Measurements from ENCODE around the gene GRM5. TPM values are rescaled to one million over a fixed set of nuclear protein-coding genes. Genes with fewer than 3 reads are reported as not detected.
"Not testable (repeated sequence)": the region's sequence is repeated elsewhere in the genome, so short reads cannot be mapped to it uniquely, and the experiment has no call there.

Gene GRM5
- total RNA-seq, 2 experiments from 2014 or later, result 0.02 TPM; not detected in 1

- H3K4me3 Mint-ChIP-seq, result no peak overlapping the region
- CTCF ChIA-PET, result interaction anchor here (1.6 kb wide), 1 partner anchor 12 kb away, joined by 4 read pairs; no protein-coding TSS in a partner anchor
- no peak overlapping the region for H3K27ac Mint-ChIP-seq
- no peak for DNase-seq
- intact Hi-C loops (cut with micrococcal nuclease), result no loop called here
- no peaks in the 10 kb centered on the region for H3K36me3 Mint-ChIP-seq
- no peaks in the 10 kb centered on the region for H3K9me3 Mint-ChIP-seq
- POLR2A ChIA-PET, result no interaction called here
- H3K27me3 Mint-ChIP-seq, result peaks cover 3% of the 10 kb centered on the region
- H3K4me1 Mint-ChIP-seq (ENCODE audit: low read depth), result peaks cover 2% of the 10 kb centered on the region
Measured at GRCh38 chr11:88482871-88483301, 582.9 kb downstream of the GRM5 start.

GRCh38 chr11:88480223-88480622 lies 585.6 kb downstream of the GRM5 start:
- Mint-ChIP-seq H3K36me3 (no peaks in the 10 kb centered on the region), H3K27me3 (peaks cover 3% of the 10 kb centered on the region), H3K4me3 (no peak overlapping the region), H3K9me3 (no peaks in the 10 kb centered on the region), H3K4me1 (ENCODE audit: low read depth) (peaks cover 2% of the 10 kb centered on the region), H3K27ac (no peak overlapping the region)
- intact Hi-C loops (cut with micrococcal nuclease), result no loop called here
- DNase-seq, result no peak
- ChIA-PET CTCF (no interaction called here), POLR2A (no interaction called here)

GRCh38 chr11:88478136-88478815 lies 587.5 kb downstream of the GRM5 start:
- H3K27me3 Mint-ChIP-seq, result no peaks in the 10 kb centered on the region
- no peak overlapping the region for H3K4me3 Mint-ChIP-seq
- H3K9me3 Mint-ChIP-seq, result no peaks in the 10 kb centered on the region
- H3K36me3 Mint-ChIP-seq, result no peaks in the 10 kb centered on the region
- DNase-seq, result no peak
- CTCF ChIA-PET, result no interaction called here
- intact Hi-C loops (cut with micrococcal nuclease), result no loop called here
- no peaks in the 10 kb centered on the region for H3K4me1 Mint-ChIP-seq (ENCODE audit: low read depth)
- no peak overlapping the region for H3K27ac Mint-ChIP-seq
- POLR2A ChIA-PET, result no interaction called here

GRCh38 chr11:88475991-88476418 lies 589.8 kb downstream of the GRM5 start:
- no peak for DNase-seq
- POLR2A ChIA-PET, result no interaction called here
- no peak overlapping the region for H3K27ac Mint-ChIP-seq
- H3K9me3 Mint-ChIP-seq, result no peaks in the 10 kb centered on the region
- no peak overlapping the region for H3K4me3 Mint-ChIP-seq
- CTCF ChIA-PET, result no interaction called here
- no peaks in the 10 kb centered on the region for H3K36me3 Mint-ChIP-seq
- H3K27me3 Mint-ChIP-seq, result no peaks in the 10 kb centered on the region
- no peaks in the 10 kb centered on the region for H3K4me1 Mint-ChIP-seq (ENCODE audit: low read depth)
- intact Hi-C loops (cut with micrococcal nuclease), result no loop called here

GRCh38 chr11:88474655-88475054 lies 591.1 kb downstream of the GRM5 start:
- Mint-ChIP-seq H3K4me1 (ENCODE audit: low read depth) (no peaks in the 10 kb centered on the region), H3K9me3 (no peaks in the 10 kb centered on the region), H3K36me3 (no peaks in the 10 kb centered on the region), H3K4me3 (no peak overlapping the region), H3K27ac (no peak overlapping the region), H3K27me3 (peaks cover 1% of the 10 kb centered on the region)
- ChIA-PET POLR2A (no interaction called here), CTCF (interaction anchor here (1.7 kb wide), 1 partner anchor 10 kb away, joined by 12 read pairs; no protein-coding TSS in a partner anchor)
- no peak for DNase-seq
- intact Hi-C loops (cut with micrococcal nuclease), result no loop called here

GRCh38 chr11:88469561-88470225 lies 596.1 kb downstream of the GRM5 start:
- H3K36me3 Mint-ChIP-seq, result no peaks in the 10 kb centered on the region
- CTCF ChIA-PET, result interaction anchor here (0.6 kb wide), 1 partner anchor 15 kb away, joined by 3 read pairs; no protein-coding TSS in a partner anchor

GRCh38 chr11:88464528-88464927 lies 601.3 kb downstream of the GRM5 start:
- Mint-ChIP-seq H3K4me3 (no peak overlapping the region), H3K27me3 (peaks cover 2% of the 10 kb centered on the region), H3K36me3 (no peaks in the 10 kb centered on the region), H3K9me3 (peaks cover 2% of the 10 kb centered on the region), H3K27ac (no peak overlapping the region), H3K4me1 (ENCODE audit: low read depth) (no peaks in the 10 kb centered on the region)
- no peak for DNase-seq
- CTCF ChIA-PET, result no interaction called here
- intact Hi-C loops (cut with micrococcal nuclease), result no loop called here
- POLR2A ChIA-PET, result no interaction called here

More at GRCh38 chr11:88469561-88470225, 596.1 kb downstream of the GRM5 start:
- intact Hi-C loops (cut with micrococcal nuclease), result no loop called here
- Mint-ChIP-seq H3K27ac (no peak overlapping the region), H3K9me3 (no peaks in the 10 kb centered on the region), H3K4me3 (no peak overlapping the region), H3K4me1 (ENCODE audit: low read depth) (no peaks in the 10 kb centered on the region), H3K27me3 (peaks cover 4% of the 10 kb centered on the region)
- no peak for DNase-seq
- POLR2A ChIA-PET, result no interaction called here

- intact Hi-C loops (cut with micrococcal nuclease); CTCF ChIA-PET; H3K9me3 Mint-ChIP-seq; DNase-seq; H3K36me3 Mint-ChIP-seq; H3K4me3 Mint-ChIP-seq; H3K27me3 Mint-ChIP-seq; H3K27ac Mint-ChIP-seq; H3K4me1 Mint-ChIP-seq (ENCODE audit: low read depth): not testable (repeated sequence)
- POLR2A ChIA-PET, result interaction anchor here (0.5 kb wide), 1 partner anchor 126 kb away, joined by 3 read pairs; the partner anchor contains the start of gene CTSC
Measured at GRCh38 chr11:88463301-88463700, 602.5 kb downstream of the GRM5 start.

- H3K27me3 Mint-ChIP-seq; H3K9me3 Mint-ChIP-seq; H3K27ac Mint-ChIP-seq; H3K4me1 Mint-ChIP-seq (ENCODE audit: low read depth); CTCF ChIA-PET; H3K4me3 Mint-ChIP-seq; intact Hi-C loops (cut with micrococcal nuclease); POLR2A ChIA-PET; H3K36me3 Mint-ChIP-seq; DNase-seq: not testable (repeated sequence)
Measured at GRCh38 chr11:88458047-88458446, 607.7 kb downstream of the GRM5 start.

- no peak overlapping the region for H3K27ac Mint-ChIP-seq
- H3K36me3 Mint-ChIP-seq, result no peaks in the 10 kb centered on the region
- H3K9me3 Mint-ChIP-seq, result peaks cover 8% of the 10 kb centered on the region
- H3K4me1 Mint-ChIP-seq (ENCODE audit: low read depth), result no peaks in the 10 kb centered on the region
- no peaks in the 10 kb centered on the region for H3K27me3 Mint-ChIP-seq
- no peak overlapping the region for H3K4me3 Mint-ChIP-seq
- intact Hi-C loops (cut with micrococcal nuclease), result no loop called here
- DNase-seq, result no peak
- POLR2A ChIA-PET, result no interaction called here
- CTCF ChIA-PET, result no interaction called here
Measured at GRCh38 chr11:88455974-88456373, 609.8 kb downstream of the GRM5 start.

- no peak for DNase-seq
- intact Hi-C loops (cut with micrococcal nuclease), result no loop called here
- POLR2A ChIA-PET, result no interaction called here
- CTCF ChIA-PET, result no interaction called here
- no peaks in the 10 kb centered on the region for H3K36me3 Mint-ChIP-seq
- no peaks in the 10 kb centered on the region for H3K27me3 Mint-ChIP-seq
- peaks cover 8% of the 10 kb centered on the region for H3K9me3 Mint-ChIP-seq
- H3K27ac Mint-ChIP-seq, result no peak overlapping the region
- H3K4me1 Mint-ChIP-seq (ENCODE audit: low read depth), result no peaks in the 10 kb centered on the region
- no peak overlapping the region for H3K4me3 Mint-ChIP-seq
Measured at GRCh38 chr11:88454881-88455280, 610.9 kb downstream of the GRM5 start.

Data from activated CD4-positive, alpha-beta memory T cell treated with anti-CD3 and anti-CD28 coated beads for 36 hours (primary cell).